Retinal pigment epithelial cell (primary cell): ENCODE measurements around the gene NDUFC1.
A peak's percentile ranks its signal among the peaks of the same experiment; 100 is the strongest.

Experiments used
- DNase-seq: peaks from one replicate; pipeline ENCODE4 v3.0.0-alpha.2; 2010; ENCODE audit warnings: low read depth
- H3K4me3 ChIP-seq: 2 replicates; pipeline ENCODE4 v1.5.1; 2011; ENCODE audit warnings: mild to moderate bottlenecking, low read length, control low read depth, moderate library complexity
- TF ChIP-seq, protein P1 (sequence below): conservative IDR thresholded peaks from 2 replicates; pipeline ENCODE4 v1.5.1; 2011; ENCODE audit warnings: low read depth, low read length, control low read depth, inconsistent platforms

Gene NDUFC1

DNA sequence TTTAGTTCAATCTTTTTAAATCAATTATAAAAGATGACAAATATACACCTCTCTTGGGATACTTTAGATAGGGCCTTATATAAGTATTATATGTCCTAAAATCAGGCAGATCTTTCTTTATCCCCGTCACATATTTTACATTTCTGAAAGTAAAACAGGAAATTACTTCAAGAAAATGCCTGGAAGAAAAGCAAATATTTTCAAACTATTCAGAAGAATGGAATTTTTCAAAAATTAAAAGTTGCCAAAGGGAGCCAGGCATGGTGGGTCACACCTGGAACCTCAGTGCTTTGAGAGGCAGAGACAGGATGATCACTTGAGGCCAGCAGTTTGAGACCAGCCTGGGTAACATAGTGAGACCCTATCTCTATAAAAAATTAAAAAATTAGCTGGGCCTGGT is 56.7 kb downstream of the NDUFC1 start:
- no peak overlapping the region for H3K4me3 ChIP-seq
- TF ChIP-seq, protein P1, sequence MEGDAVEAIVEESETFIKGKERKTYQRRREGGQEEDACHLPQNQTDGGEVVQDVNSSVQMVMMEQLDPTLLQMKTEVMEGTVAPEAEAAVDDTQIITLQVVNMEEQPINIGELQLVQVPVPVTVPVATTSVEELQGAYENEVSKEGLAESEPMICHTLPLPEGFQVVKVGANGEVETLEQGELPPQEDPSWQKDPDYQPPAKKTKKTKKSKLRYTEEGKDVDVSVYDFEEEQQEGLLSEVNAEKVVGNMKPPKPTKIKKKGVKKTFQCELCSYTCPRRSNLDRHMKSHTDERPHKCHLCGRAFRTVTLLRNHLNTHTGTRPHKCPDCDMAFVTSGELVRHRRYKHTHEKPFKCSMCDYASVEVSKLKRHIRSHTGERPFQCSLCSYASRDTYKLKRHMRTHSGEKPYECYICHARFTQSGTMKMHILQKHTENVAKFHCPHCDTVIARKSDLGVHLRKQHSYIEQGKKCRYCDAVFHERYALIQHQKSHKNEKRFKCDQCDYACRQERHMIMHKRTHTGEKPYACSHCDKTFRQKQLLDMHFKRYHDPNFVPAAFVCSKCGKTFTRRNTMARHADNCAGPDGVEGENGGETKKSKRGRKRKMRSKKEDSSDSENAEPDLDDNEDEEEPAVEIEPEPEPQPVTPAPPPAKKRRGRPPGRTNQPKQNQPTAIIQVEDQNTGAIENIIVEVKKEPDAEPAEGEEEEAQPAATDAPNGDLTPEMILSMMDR: no peak
- DNase-seq: no peak

DNA sequence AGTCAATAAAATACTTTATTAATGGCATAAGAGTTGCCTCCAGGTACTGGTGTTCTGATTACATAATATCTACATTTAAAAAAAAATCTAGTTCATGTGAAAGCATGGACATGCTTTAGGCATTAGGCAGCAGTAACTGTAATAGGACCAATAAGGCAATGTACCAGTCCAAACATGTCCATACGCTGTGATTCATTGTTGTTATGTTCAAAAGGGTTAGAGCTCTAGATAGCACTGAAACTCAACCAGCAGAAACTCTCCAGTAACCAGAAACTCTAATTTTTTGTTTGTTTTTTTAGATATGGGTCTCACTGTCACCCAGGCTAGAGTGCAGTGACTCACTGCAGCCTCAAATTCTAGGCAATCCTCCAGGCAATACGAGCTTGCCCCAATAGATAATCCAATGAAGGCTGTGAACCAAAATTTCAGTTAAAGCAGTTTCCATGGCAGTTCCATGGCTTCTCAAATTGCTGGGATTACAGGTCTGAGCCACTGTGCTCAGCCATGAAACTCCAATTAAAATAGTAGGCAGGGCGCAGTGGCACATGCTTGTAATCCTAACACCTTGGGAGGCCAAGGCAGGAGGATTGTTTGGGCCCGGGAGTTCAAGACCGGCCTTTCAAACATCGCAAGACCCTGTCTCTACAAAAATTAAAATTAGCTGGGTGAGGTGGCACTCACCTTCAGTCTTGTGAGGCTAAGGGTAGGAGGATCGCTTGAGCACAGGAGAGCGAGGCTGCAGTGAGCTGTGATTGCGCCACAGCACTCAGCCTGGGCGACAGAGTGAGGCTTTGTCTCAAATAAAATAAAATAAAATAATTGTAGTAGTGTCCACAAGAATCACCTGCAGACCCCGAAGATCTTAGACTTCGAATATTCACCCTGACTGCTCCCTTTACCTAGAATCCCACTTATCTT is 58.6 kb downstream of the NDUFC1 start:
- DNase-seq: peak; percentile 74
- H3K4me3 ChIP-seq: no peak overlapping the region
- TF ChIP-seq, protein P1: no peak

DNA sequence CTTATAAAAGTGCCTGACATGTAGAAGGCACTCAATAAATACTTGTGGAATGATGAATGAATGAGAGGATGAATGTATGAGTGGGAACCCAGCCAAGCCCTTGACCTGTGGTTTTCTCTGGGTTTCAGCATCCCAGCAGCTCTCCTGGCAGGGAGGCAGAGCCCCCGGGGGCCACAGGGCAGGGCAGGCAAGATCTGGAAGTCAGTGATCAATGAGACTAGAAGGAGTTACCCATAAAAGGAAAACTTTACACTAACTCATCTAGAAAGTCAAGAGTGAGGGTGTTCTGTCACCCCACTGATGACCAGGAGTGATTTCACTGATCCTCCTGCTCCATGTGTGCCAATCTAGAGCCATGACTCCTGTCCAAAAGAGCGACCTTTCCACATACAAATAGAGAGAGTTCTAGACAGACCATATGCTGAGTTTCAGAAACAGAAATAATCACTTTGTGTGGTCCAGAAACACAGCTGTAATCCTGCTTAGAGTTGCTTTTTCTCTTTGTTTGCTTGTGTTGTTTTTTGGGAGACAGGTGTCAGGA is 59.7 kb downstream of the NDUFC1 start:
- TF ChIP-seq, protein P1: no peak
- no peak overlapping the region for H3K4me3 ChIP-seq

DNA sequence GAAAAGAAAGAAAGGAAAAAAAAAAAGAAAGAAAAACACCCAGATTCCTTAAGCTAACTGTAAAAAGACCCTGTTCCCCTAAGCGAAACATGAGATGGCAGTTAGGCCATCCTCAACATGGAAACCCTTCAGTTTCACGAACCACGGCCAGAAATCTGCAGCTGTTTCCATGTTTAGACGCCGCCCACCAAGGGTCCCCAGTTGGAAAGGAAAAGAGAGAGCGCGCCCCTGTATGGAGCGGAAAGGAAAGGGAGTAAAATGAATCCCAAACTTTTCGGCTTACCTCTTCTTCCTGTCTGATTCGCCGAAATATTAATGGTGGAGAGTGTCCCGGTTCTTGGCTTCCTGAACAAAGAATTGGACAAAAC is 60.5 kb downstream of the NDUFC1 start:
- DNase-seq: no peak
- H3K4me3 ChIP-seq: no peak overlapping the region
- TF ChIP-seq, protein P1: no peak

More for the DNA sequence above, 59.7 kb downstream of the NDUFC1 start:
- DNase-seq: peak; percentile 17

DNA sequence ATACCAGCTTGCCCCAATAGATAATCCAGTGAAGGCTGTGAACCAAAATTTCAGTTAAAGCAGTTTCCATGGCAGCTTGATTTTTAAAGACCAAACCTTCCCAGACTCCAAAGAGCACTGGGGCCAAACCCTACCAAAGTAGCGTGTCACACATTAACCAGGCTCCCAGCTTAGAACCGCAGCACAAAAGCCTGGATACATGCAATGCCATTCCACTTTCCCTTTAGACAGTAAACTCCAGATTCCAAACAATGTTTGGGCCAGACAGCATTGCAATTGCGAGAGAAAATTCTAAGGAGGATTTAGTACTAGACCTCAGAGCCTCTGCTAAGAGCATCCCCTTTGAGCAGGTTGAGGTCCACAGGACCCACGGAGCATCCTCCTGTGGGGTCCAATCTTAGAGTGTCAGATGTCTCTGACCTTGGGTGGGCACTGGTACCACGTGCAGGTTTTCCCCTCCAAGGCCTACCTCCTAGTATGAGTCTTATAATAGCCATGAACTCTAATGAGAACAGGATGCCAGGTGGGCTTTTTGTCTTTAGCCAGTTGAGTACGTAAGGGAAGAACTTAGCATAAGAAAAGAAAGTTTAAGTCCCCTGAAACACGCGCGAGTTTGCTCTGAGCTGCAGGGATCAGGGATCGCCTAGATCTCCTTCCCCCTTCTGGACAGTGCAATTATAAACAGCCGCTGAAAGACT is 61.0 kb downstream of the NDUFC1 start:
- H3K4me3 ChIP-seq: no peak overlapping the region
- TF ChIP-seq, protein P1: no peak
- DNase-seq: no peak
